HL-60 (cell line): ENCODE results near the gene FRMPD4.

ENCODE experiments used
- DNase-seq, 2 experiments: peaks; one replicate each; pipeline ENCODE4 v3.0.0-alpha.2; 2010 to 2020; ENCODE audit warnings: low read depth in 1 of 2, low spot score in 1 of 2
- H3K27ac ChIP-seq: fragments of 250-450 bp; sonication (Bioruptor Pico); replicated peaks from 2 replicates; pipeline ENCODE4 v1.5.1; 2020; ENCODE audit warnings: mild to moderate bottlenecking, moderate library complexity
- H3K27me3 ChIP-seq: fragments of 250-450 bp; sonication (Bioruptor Pico); 2 replicates; pipeline ENCODE4 v1.5.1; 2021; ENCODE audit warnings: mild to moderate bottlenecking, moderate library complexity; ENCODE audit not compliant: insufficient read depth, poor library complexity, severe bottlenecking
- H3K4me3 ChIP-seq: replicated peaks from 2 replicates; pipeline ENCODE4 v1.5.1; 2011; ENCODE audit warnings: mild to moderate bottlenecking, control low read depth, low read length; ENCODE audit not compliant: insufficient read depth
- GABPA ChIP-seq: IDR thresholded peaks from 2 replicates; pipeline ENCODE4 v1.6.1; 2012; ENCODE audit warnings: low read depth
- POLR2AphosphoS5 ChIP-seq: IDR thresholded peaks from 2 replicates; pipeline ENCODE4 v1.6.1; 2012; ENCODE audit warnings: low read depth
- SPI1 ChIP-seq: IDR thresholded peaks from 2 replicates; pipeline ENCODE4 v1.6.1; 2012; ENCODE audit warnings: low read depth, mild to moderate bottlenecking, borderline replicate concordance
- TF ChIP-seq, protein P1 (sequence below): IDR thresholded peaks from one replicate; pipeline ENCODE4 v1.5.1; 2011; ENCODE audit warnings: low read length, control low read depth, inconsistent platforms; ENCODE audit not compliant: insufficient read depth
- TF ChIP-seq, protein P2 (sequence below): IDR thresholded peaks from 2 replicates; pipeline ENCODE4 v1.6.1; 2012; ENCODE audit warnings: low read depth; ENCODE audit not compliant: insufficient replicate concordance

The FRMPD4 gene

DNA sequence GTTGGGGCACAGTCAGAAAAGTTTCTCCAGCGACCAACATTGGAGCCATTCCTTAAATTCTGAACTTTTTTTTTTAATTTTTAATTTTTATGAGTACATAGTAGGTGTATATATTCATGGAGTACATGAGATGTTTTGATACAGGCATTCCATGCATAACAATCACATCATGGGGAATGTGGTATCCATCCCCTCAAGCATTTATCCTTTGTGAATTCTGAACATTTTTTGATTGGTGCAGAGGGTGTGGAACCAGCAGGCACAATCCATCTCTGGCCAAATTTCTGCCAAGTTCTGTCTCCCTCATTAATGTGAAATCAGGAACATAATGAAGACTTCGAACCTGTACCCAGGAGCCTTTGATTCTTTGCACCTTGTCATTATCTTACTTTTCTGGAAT, 267.0 kb downstream of the FRMPD4 start:
- no peak for DNase-seq
- H3K4me3 ChIP-seq, result no peak overlapping the region
- H3K27ac ChIP-seq, result no peak overlapping the region
- TF ChIP-seq POLR2AphosphoS5, result no peak
- TF ChIP-seq, protein P1, sequence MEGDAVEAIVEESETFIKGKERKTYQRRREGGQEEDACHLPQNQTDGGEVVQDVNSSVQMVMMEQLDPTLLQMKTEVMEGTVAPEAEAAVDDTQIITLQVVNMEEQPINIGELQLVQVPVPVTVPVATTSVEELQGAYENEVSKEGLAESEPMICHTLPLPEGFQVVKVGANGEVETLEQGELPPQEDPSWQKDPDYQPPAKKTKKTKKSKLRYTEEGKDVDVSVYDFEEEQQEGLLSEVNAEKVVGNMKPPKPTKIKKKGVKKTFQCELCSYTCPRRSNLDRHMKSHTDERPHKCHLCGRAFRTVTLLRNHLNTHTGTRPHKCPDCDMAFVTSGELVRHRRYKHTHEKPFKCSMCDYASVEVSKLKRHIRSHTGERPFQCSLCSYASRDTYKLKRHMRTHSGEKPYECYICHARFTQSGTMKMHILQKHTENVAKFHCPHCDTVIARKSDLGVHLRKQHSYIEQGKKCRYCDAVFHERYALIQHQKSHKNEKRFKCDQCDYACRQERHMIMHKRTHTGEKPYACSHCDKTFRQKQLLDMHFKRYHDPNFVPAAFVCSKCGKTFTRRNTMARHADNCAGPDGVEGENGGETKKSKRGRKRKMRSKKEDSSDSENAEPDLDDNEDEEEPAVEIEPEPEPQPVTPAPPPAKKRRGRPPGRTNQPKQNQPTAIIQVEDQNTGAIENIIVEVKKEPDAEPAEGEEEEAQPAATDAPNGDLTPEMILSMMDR, result no peak
- no peak for TF ChIP-seq GABPA
- TF ChIP-seq, protein P2, sequence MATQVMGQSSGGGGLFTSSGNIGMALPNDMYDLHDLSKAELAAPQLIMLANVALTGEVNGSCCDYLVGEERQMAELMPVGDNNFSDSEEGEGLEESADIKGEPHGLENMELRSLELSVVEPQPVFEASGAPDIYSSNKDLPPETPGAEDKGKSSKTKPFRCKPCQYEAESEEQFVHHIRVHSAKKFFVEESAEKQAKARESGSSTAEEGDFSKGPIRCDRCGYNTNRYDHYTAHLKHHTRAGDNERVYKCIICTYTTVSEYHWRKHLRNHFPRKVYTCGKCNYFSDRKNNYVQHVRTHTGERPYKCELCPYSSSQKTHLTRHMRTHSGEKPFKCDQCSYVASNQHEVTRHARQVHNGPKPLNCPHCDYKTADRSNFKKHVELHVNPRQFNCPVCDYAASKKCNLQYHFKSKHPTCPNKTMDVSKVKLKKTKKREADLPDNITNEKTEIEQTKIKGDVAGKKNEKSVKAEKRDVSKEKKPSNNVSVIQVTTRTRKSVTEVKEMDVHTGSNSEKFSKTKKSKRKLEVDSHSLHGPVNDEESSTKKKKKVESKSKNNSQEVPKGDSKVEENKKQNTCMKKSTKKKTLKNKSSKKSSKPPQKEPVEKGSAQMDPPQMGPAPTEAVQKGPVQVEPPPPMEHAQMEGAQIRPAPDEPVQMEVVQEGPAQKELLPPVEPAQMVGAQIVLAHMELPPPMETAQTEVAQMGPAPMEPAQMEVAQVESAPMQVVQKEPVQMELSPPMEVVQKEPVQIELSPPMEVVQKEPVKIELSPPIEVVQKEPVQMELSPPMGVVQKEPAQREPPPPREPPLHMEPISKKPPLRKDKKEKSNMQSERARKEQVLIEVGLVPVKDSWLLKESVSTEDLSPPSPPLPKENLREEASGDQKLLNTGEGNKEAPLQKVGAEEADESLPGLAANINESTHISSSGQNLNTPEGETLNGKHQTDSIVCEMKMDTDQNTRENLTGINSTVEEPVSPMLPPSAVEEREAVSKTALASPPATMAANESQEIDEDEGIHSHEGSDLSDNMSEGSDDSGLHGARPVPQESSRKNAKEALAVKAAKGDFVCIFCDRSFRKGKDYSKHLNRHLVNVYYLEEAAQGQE, result no peak
- TF ChIP-seq SPI1, result no peak
- H3K27me3 ChIP-seq, result no peaks in the 10 kb centered on the region

DNA sequence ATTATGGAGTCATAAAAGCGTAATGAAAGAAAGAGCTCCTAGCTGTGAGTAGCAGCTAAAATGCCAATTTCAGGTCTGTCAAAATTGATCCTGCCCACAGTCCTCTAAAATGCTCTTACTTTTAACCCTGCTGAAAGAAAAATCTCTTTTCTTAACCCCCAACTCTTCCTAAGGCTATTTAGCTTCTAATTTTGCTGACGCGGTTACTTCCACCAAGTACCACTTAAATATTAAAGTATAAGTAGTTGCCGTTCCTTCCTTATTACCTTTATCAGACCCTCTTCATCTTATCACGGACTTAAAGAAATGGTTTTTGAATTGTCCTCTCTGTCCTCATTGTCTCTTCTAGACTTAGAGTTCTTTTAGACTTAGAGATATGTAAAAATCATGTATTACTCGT, 272.2 kb downstream of the FRMPD4 start:
- TF ChIP-seq, protein P1, result no peak
- TF ChIP-seq POLR2AphosphoS5 (no peak), GABPA (no peak), SPI1 (no peak)
- TF ChIP-seq, protein P2, result no peak
- no peak overlapping the region for H3K27ac ChIP-seq
- H3K27me3 ChIP-seq, result no peaks in the 10 kb centered on the region
- H3K4me3 ChIP-seq, result no peak overlapping the region
- DNase-seq, result no peak

DNA sequence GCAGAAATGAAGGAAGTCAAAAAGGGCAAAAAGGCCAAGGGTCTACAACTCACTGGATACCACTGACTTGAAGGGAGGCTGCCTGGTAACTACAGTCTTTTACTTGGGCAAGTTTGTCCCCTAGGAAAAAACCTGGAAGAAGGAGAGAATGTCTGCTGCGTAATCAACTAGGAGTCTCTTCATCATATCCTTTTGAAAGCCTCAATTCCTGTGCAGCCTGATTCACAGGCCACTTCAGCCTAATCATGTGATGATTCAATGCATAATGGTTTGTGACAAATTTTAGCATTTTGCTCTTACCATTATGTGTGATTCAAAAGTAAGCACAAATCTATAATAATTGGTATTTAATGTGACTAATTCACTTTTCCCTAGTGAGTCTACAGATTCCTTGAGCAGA, 273.6 kb downstream of the FRMPD4 start:
- Histone ChIP-seq H3K27ac (no peak overlapping the region), H3K27me3 (no peaks in the 10 kb centered on the region), H3K4me3 (no peak overlapping the region)
- TF ChIP-seq GABPA (no peak), SPI1 (no peak), POLR2AphosphoS5 (no peak)
- TF ChIP-seq, protein P1, result no peak
- TF ChIP-seq, protein P2, result no peak
- no peak for DNase-seq
